HepG2 (cell line): ENCODE data around the gene REEP6. TPM values are rescaled to one million over a fixed set of nuclear protein-coding genes. Genes with fewer than 3 reads are reported as not detected.

Experiments used
- ATAC-seq: fragments of 200-7000 bp; cut with Tn5 transposase; 3 replicates; pipeline ENCODE4 v1.9.1; 2020; ENCODE audit warnings: mild to moderate bottlenecking, moderate library complexity
- BruUV-seq: library from RNA; stranded (reverse); fragments of 400-500 nt; replicated peaks from 2 replicates; lab custom pipeline; 2021; lab: Mats Ljungman, UMichigan
- CTCF ChIA-PET: fragments of 300-600 bp; formaldehyde crosslinking; extraction: SDS; loops from one replicate; lab custom pipeline; 2021; ENCODE audit warnings: low total read pairs, inconsistent platforms, low intra/inter-chr PET ratio; lab: Yijun Ruan, JAX
- POLR2A ChIA-PET: fragments of 350-600 bp; sonication (Branson Sonifier 250); formaldehyde crosslinking; loops from one replicate; lab custom pipeline; 2020; ENCODE audit warnings: antibody characterized with exemption, inconsistent platforms; lab: Yijun Ruan, JAX
- DNase-seq: peaks from one replicate; pipeline ENCODE4 v3.0.0-alpha.2; 2015; ENCODE audit warnings: low spot score
- FAIRE-seq: peaks from 3 replicates; lab custom pipeline; 2011; peaks lifted over from hg19 to GRCh38; lab: Jason Lieb, UNC
- H2AFZ ChIP-seq: one replicate; pipeline ENCODE4 v1.6.1; 2011; ENCODE audit warnings: low read length, inconsistent platforms
- H3K27ac ChIP-seq: fragments of 300-600 bp; 3 replicates; pipeline ENCODE4 v1.8.0; 2011; ENCODE audit warnings: mixed run types, mild to moderate bottlenecking, mixed read lengths, low read length, inconsistent platforms; ENCODE audit not compliant: insufficient read depth; ENCODE audit errors: extremely low read length
- H3K27me3 ChIP-seq, 2 experiments: fragments of 200-600 bp in 1 of 2; 2 replicates in 1 of 2; 3 replicates in 1 of 2; pipeline versions ENCODE4 v1.6.0 to v1.8.0; 2011; ENCODE audit warnings: low read length in 2 of 2, mild to moderate bottlenecking in 2 of 2, moderate library complexity in 2 of 2, inconsistent platforms in 1 of 2; ENCODE audit not compliant: insufficient read depth in 2 of 2, control insufficient read depth in 1 of 2
- H3K36me3 ChIP-seq, 2 experiments: fragments of 200-600 bp in 1 of 2; replicated peaks in 1 of 2; 2 replicates in 1 of 2; 3 replicates in 1 of 2; pipeline versions ENCODE4 v1.5.1 to v1.8.0; 2011; ENCODE audit warnings: low read length in 2 of 2, inconsistent platforms in 1 of 2; ENCODE audit not compliant: insufficient read depth in 2 of 2, control insufficient read depth in 1 of 2
- H3K4me1 ChIP-seq: 2 replicates; pipeline ENCODE4 v1.5.1; 2012; ENCODE audit warnings: low read length, inconsistent platforms; ENCODE audit not compliant: insufficient read depth
- H3K4me2 ChIP-seq: 2 replicates; pipeline ENCODE4 v1.6.0; 2011; ENCODE audit warnings: low read depth, low read length, inconsistent platforms
- H3K4me3 ChIP-seq, 3 experiments: fragments of 200-600 bp in 1 of 3; sonication (generic), shearing (Covaris generic) in 1 of 3; replicated peaks in 1 of 3; 2 replicates each; pipeline ENCODE4 v1.5.1; 2011 to 2016; ENCODE audit warnings: low read length in 3 of 3, inconsistent platforms in 2 of 3, low read depth in 2 of 3, mild to moderate bottlenecking in 2 of 3, control low read depth in 1 of 3, mixed read lengths in 1 of 3; ENCODE audit not compliant: insufficient read depth in 1 of 3
- H3K79me2 ChIP-seq: one replicate; pipeline ENCODE4 v1.6.1; 2011; ENCODE audit warnings: low read length, inconsistent platforms; ENCODE audit not compliant: insufficient read depth
- H3K9ac ChIP-seq: 2 replicates; pipeline ENCODE4 v1.6.0; 2011; ENCODE audit warnings: mild to moderate bottlenecking, low read depth, low read length, inconsistent platforms; ENCODE audit not compliant: insufficient read depth
- H3K9me3 ChIP-seq: 2 replicates; pipeline ENCODE4 v1.5.1; 2012; ENCODE audit warnings: mild to moderate bottlenecking, low read length
- H4K20me1 ChIP-seq: 2 replicates; pipeline ENCODE4 v1.6.0; 2011; ENCODE audit warnings: inconsistent platforms, mild to moderate bottlenecking, low read length, moderate library complexity; ENCODE audit not compliant: insufficient read depth
- CBFB ChIP-seq: sonication (generic); formaldehyde crosslinking; IDR thresholded peaks from 2 replicates; pipeline ENCODE4 v1.4.0; 2020; ENCODE audit warnings: missing genetic modification reagents
- CREB3 ChIP-seq: sonication (generic); formaldehyde crosslinking; IDR thresholded peaks from 2 replicates; pipeline ENCODE4 v1.5.0; 2020; ENCODE audit warnings: missing genetic modification reagents
- EEA1 ChIP-seq: sonication (generic); formaldehyde crosslinking; IDR thresholded peaks from 2 replicates; pipeline ENCODE4 v1.5.1; 2020; ENCODE audit warnings: mild to moderate bottlenecking, missing genetic modification reagents, borderline replicate concordance
- NFIB ChIP-seq: sonication (generic); formaldehyde crosslinking; IDR thresholded peaks from 2 replicates; pipeline ENCODE4 v1.9.0; 2021; ENCODE audit warnings: missing genetic modification reagents, mild to moderate bottlenecking, borderline replicate concordance
- ZBTB3 ChIP-seq: sonication (generic); formaldehyde crosslinking; IDR thresholded peaks from 2 replicates; pipeline ENCODE4 v1.4.0; 2020; ENCODE audit warnings: low read depth, mild to moderate bottlenecking, moderate library complexity, missing genetic modification reagents, borderline replicate concordance
- ZBTB40 ChIP-seq, 2 experiments: fragments of 450-650 bp in 1 of 2; sonication (generic) in 1 of 2; formaldehyde crosslinking in 1 of 2; IDR thresholded peaks; 2 replicates each; pipeline versions ENCODE4 v1.6.1 to v1.8.0; 2016 to 2022; ENCODE audit warnings: antibody characterized with exemption in 1 of 2, mild to moderate bottlenecking in 1 of 2, missing genetic modification reagents in 1 of 2
- ZNF124 ChIP-seq: sonication (generic); formaldehyde crosslinking; IDR thresholded peaks from 2 replicates; pipeline ENCODE4 v1.4.0; 2020; ENCODE audit warnings: missing genetic modification reagents
- ZNF639 ChIP-seq: conservative IDR thresholded peaks from 2 replicates; pipeline ENCODE4 v1.6.1; 2018; ENCODE audit warnings: missing genetic modification reagents
- ZNF746 ChIP-seq: sonication (generic); formaldehyde crosslinking; IDR thresholded peaks from 2 replicates; pipeline ENCODE4 v1.8.0; 2022; ENCODE audit warnings: mild to moderate bottlenecking, missing genetic modification reagents
- ZNF747 ChIP-seq: sonication (generic); formaldehyde crosslinking; IDR thresholded peaks from 2 replicates; pipeline ENCODE4 v1.8.1; 2023; ENCODE audit warnings: missing genetic modification reagents, mild to moderate bottlenecking, borderline replicate concordance
- ZUFSP ChIP-seq: sonication (generic); formaldehyde crosslinking; IDR thresholded peaks from 2 replicates; pipeline ENCODE4 v1.9.0; 2021; ENCODE audit warnings: missing genetic modification reagents, mild to moderate bottlenecking, borderline replicate concordance
- WGBS: methylation state at CpG from one replicate; pipeline ENCODE4 v1.1.6; 2017; ENCODE audit warnings: low lambda C conversion rate; 5-methylcytosine and 5-hydroxymethylcytosine counted together
- in situ Hi-C: cut with HindIII; loops from 2 replicates; pipeline ENCODE4 v1.10.0; 2017; ENCODE audit warnings: low pct_unique_long_range_greater_than_20kb; ENCODE audit not compliant: extremely low pct_ligation_motif_present
- intact Hi-C: fragments of 100-400 bp; cut with micrococcal nuclease; formaldehyde crosslinking; loops from one replicate; pipeline ENCODE4 v1.10.0; 2022; ENCODE audit not compliant: unreplicated experiment
- polyA plus RNA-seq, 8 experiments: library from polyadenylated mRNA; depleted of rRNA in 3 of 8; stranded (reverse) in 7 of 8; unstranded in 1 of 8; fragments of >200 nt; fragmentation: Illumina TruSeq in 4 of 8; extraction: Trizol in 4 of 8; gene quantifications; 2 replicates each; pipeline versions ENCODE4 v1.2.1 to v1.2.3, GENCODE V29; 2011 to 2016; ENCODE audit warnings: low read depth in 4 of 8, missing spikeins in 1 of 8, mixed read lengths in 1 of 8; ENCODE audit not compliant: insufficient read depth in 1 of 8
- total RNA-seq, 5 experiments: library from RNA; depleted of rRNA; stranded (reverse); fragments of >200 nt; fragmentation: Illumina TruSeq; extraction: Trizol; gene quantifications; 2 replicates each; pipeline ENCODE4 v1.2.3, GENCODE V29; 2016; ENCODE audit warnings: low read depth in 1 of 5

Gene REEP6
- total and polyA plus RNA-seq, 2 of the 13 experiments (the other 11 are each of a cell fraction or from before 2014, with no cell fraction given), result 10.0 to 28.8 TPM

GRCh38 chr19:1534972-1535371 is 44.0 kb downstream of the REEP6 start:
- H3K36me3 ChIP-seq, result no peaks in the 10 kb centered on the region
- H3K9ac ChIP-seq, result no peak overlapping the region
- in situ Hi-C loops (no loop called here), intact Hi-C loops (no loop called here)
- H3K9me3 ChIP-seq, result no peaks in the 10 kb centered on the region
- ChIA-PET CTCF (no interaction called here), POLR2A (no interaction called here)
- no peak overlapping the region for H3K4me3 ChIP-seq
- BruUV-seq, result no TSS peak
- FAIRE-seq, result no peak
- no peak overlapping the region for H3K27ac ChIP-seq
- no peaks in the 10 kb centered on the region for H3K79me2 ChIP-seq
- no peak for ATAC-seq
- no peak for DNase-seq
- H2AFZ ChIP-seq, result no peak overlapping the region
- H3K27me3 ChIP-seq, result peaks cover 1 to 12% of the 10 kb centered on the region in 2 experiments; a peak in 4 of 5 replicates
- H3K4me2 ChIP-seq, result no peak overlapping the region
- 80% methylated on average over 3 of the region's 14 CpGs for WGBS
- H4K20me1 ChIP-seq, result no peaks in the 10 kb centered on the region
- H3K4me1 ChIP-seq, result peaks cover 8% of the 10 kb centered on the region
- no peak for TF ChIP-seq ZNF124 (CRISPR knock-in tag)
- no peak for TF ChIP-seq ZNF639
- no peak for TF ChIP-seq CREB3 (CRISPR knock-in tag)
- TF ChIP-seq EEA1 (CRISPR knock-in tag), result no peak
- no peak for TF ChIP-seq CBFB (CRISPR knock-in tag)
- TF ChIP-seq ZNF746, result no peak
- TF ChIP-seq ZBTB3 (CRISPR knock-in tag), result no peak
- TF ChIP-seq ZBTB40 (IDR thresholded peaks at IDR 0.05), result no peak
- TF ChIP-seq ZBTB40 (CRISPR knock-in tag; IDR thresholded peaks at IDR 0.05), result no peak
- no peak for TF ChIP-seq ZUFSP (CRISPR knock-in tag)
- TF ChIP-seq NFIB (CRISPR knock-in tag), result no peak
- no peak for TF ChIP-seq ZNF747 (CRISPR knock-in tag)
